SK-N-SH (cell line): Measurements from ENCODE around the gene TMEM9. TPM values are rescaled to one million over a fixed set of nuclear protein-coding genes. Genes with fewer than 3 reads are reported as not detected.

Experiments
- CTCF ChIA-PET: fragments of 300-600, 350-600 bp; formaldehyde crosslinking; extraction: SDS; loops from one replicate; lab custom pipeline; 2021; lab: Yijun Ruan, JAX
- POLR2A ChIA-PET: fragments of 350-600 bp; sonication (Branson Sonifier 250); formaldehyde crosslinking; extraction: SDS; loops from one replicate; lab custom pipeline; 2020; ENCODE audit warnings: antibody characterized with exemption, inconsistent platforms; lab: Yijun Ruan, JAX
- DNase-seq: peaks from one replicate; pipeline ENCODE4 v3.0.0; 2012
- H2AFZ ChIP-seq: fragments of 200-600 bp; sonication (generic); 2 replicates; pipeline ENCODE4 v1.8.1; 2016; ENCODE audit warnings: antibody characterized with exemption, mild to moderate bottlenecking, low read depth
- H3F3A ChIP-seq: fragments of 200-600 bp; sonication (generic); replicated peaks from 2 replicates; pipeline ENCODE3; 2016; ENCODE audit warnings: antibody characterized with exemption, mild to moderate bottlenecking; ENCODE audit not compliant: insufficient read depth
- H3K27ac ChIP-seq, 2 experiments: fragments of 200-500 bp in 1 of 2; fragments of 200-600 bp in 1 of 2; sonication (Bioruptor generic) in 1 of 2; sonication (generic), shearing (Covaris generic) in 1 of 2; 2 replicates each; pipeline versions ENCODE4 v1.5.1 to v1.6.1; 2014 to 2016; ENCODE audit warnings: low read depth in 2 of 2, inconsistent platforms in 1 of 2, low read length in 1 of 2, mild to moderate bottlenecking in 1 of 2, mixed read lengths in 1 of 2
- H3K27me3 ChIP-seq: fragments of 200-600 bp; sonication (generic), shearing (Covaris generic); 2 replicates; pipeline ENCODE4 v1.6.1; 2016; ENCODE audit warnings: mixed run types; ENCODE audit not compliant: insufficient read depth
- H3K36me3 ChIP-seq, 2 experiments: fragments of 200-500 bp in 1 of 2; fragments of 200-600 bp in 1 of 2; sonication (Bioruptor generic) in 1 of 2; sonication (generic) in 1 of 2; replicated peaks in 1 of 2; 2 replicates each; pipeline versions ENCODE3 to v1.5.1; 2014 to 2016; ENCODE audit warnings: low read length in 1 of 2, mild to moderate bottlenecking in 1 of 2; ENCODE audit not compliant: insufficient read depth in 2 of 2, control insufficient read depth in 1 of 2
- H3K4me1 ChIP-seq, 2 experiments: fragments of 200-500 bp in 1 of 2; fragments of 200-600 bp in 1 of 2; sonication (Bioruptor generic) in 1 of 2; sonication (generic), shearing (Covaris generic) in 1 of 2; 2 replicates each; pipeline versions ENCODE4 v1.5.1 to v1.6.1; 2014 to 2016; ENCODE audit warnings: low read depth in 1 of 2, low read length in 1 of 2, mixed run types in 1 of 2; ENCODE audit not compliant: insufficient read depth in 2 of 2, control insufficient read depth in 1 of 2
- H3K4me2 ChIP-seq: fragments of 200-600 bp; sonication (generic), shearing (Covaris generic); 2 replicates; pipeline ENCODE4 v1.6.1; 2017; ENCODE audit warnings: mixed run types
- H3K4me3 ChIP-seq, 2 experiments: fragments of 200-500 bp in 1 of 2; fragments of 200-600 bp in 1 of 2; sonication (Bioruptor generic) in 1 of 2; sonication (generic), shearing (Covaris generic) in 1 of 2; 2 replicates each; pipeline versions ENCODE4 v1.5.1 to v1.8.1; 2014 to 2016; ENCODE audit warnings: low read depth in 2 of 2, inconsistent platforms in 1 of 2, low read length in 1 of 2, mild to moderate bottlenecking in 1 of 2, mixed read lengths in 1 of 2, moderate library complexity in 1 of 2
- H3K79me2 ChIP-seq: fragments of 200-600 bp; sonication (generic); 2 replicates; pipeline ENCODE4 v1.8.1; 2017; ENCODE audit warnings: mild to moderate bottlenecking; ENCODE audit not compliant: insufficient read depth
- H3K9ac ChIP-seq: fragments of 200-600 bp; sonication (generic); 2 replicates; pipeline ENCODE4 v1.6.1; 2017; ENCODE audit warnings: mixed run types
- H3K9me2 ChIP-seq: fragments of 200-600 bp; sonication (generic); 2 replicates; pipeline ENCODE4 v1.6.1; 2017; ENCODE audit warnings: mixed run types
- H3K9me3 ChIP-seq: fragments of 200-600 bp; sonication (generic); 2 replicates; pipeline ENCODE4 v1.6.1; 2017; ENCODE audit warnings: mixed run types, mild to moderate bottlenecking, moderate library complexity
- H4K20me1 ChIP-seq: fragments of 200-600 bp; sonication (generic); 2 replicates; pipeline ENCODE4 v1.6.1; 2017; ENCODE audit warnings: mild to moderate bottlenecking, mixed run types; ENCODE audit not compliant: insufficient read depth
- CHD2 ChIP-seq: fragments of 150-350 bp; IDR thresholded peaks from 2 replicates; pipeline ENCODE4 v1.6.1; 2018; ENCODE audit warnings: low read length; ENCODE audit not compliant: partially characterized antibody
- GABPA ChIP-seq: IDR thresholded peaks from 2 replicates; pipeline ENCODE4 v1.4.0; 2012; ENCODE audit warnings: low read depth, mild to moderate bottlenecking
- GATA2 ChIP-seq: sonication (generic); formaldehyde crosslinking; IDR thresholded peaks from 2 replicates; pipeline ENCODE4 v1.5.0; 2020; ENCODE audit warnings: mild to moderate bottlenecking, missing genetic modification reagents
- JUND ChIP-seq: IDR thresholded peaks from 2 replicates; pipeline ENCODE4 v1.4.0; 2012
- MEF2A ChIP-seq: IDR thresholded peaks from 2 replicates; pipeline ENCODE4 v1.4.0; 2012; ENCODE audit warnings: low read depth, borderline replicate concordance
- MXI1 ChIP-seq: IDR thresholded peaks from 2 replicates; pipeline ENCODE4 v1.6.1; 2012; ENCODE audit warnings: mild to moderate bottlenecking, low read depth, low read length, improper control_type of control experiment
- NFIC ChIP-seq: IDR thresholded peaks from 2 replicates; pipeline ENCODE4 v1.4.0; 2012; ENCODE audit warnings: borderline replicate concordance
- NRF1 ChIP-seq: IDR thresholded peaks from 2 replicates; pipeline ENCODE4 v1.6.1; 2012; ENCODE audit warnings: low read depth, mild to moderate bottlenecking, low read length
- POLR2AphosphoS5 ChIP-seq: IDR thresholded peaks from 2 replicates; pipeline ENCODE4 v1.6.1; 2012; ENCODE audit warnings: low read depth, low read length
- RCOR1 ChIP-seq: fragments of 150-350 bp; IDR thresholded peaks from 2 replicates; pipeline ENCODE4 v1.6.1; 2017; ENCODE audit warnings: antibody characterized with exemption, low read length
- RXRA ChIP-seq: IDR thresholded peaks from 2 replicates; pipeline ENCODE4 v1.4.0; 2012; ENCODE audit warnings: low read depth, mild to moderate bottlenecking, borderline replicate concordance
- SIN3A ChIP-seq: IDR thresholded peaks from 2 replicates; pipeline ENCODE4 v1.6.1; 2012; ENCODE audit warnings: low read depth, mild to moderate bottlenecking, low read length, moderate library complexity, borderline replicate concordance
- SMC3 ChIP-seq: IDR thresholded peaks from 2 replicates; pipeline ENCODE4 v1.6.1; 2012; ENCODE audit warnings: low read depth, low read length, improper control_type of control experiment
- TCF12 ChIP-seq: IDR thresholded peaks from 2 replicates; pipeline ENCODE4 v1.4.0; 2012
- WGBS: methylation state at CpG from one replicate; pipeline ENCODE4 v1.1.6; 2017; ENCODE audit warnings: low lambda C conversion rate; 5-methylcytosine and 5-hydroxymethylcytosine counted together
- polyA plus RNA-seq, 3 experiments: library from polyadenylated mRNA; depleted of rRNA; stranded (reverse); fragments of >200 nt; gene quantifications; 2 replicates each; pipeline ENCODE4 v1.2.3, GENCODE V29; 2012
- TF ChIP-seq, protein P1 (sequence below): fragments of 200-600 bp; sonication (generic); IDR thresholded peaks from 2 replicates; pipeline ENCODE4 v1.6.1; 2017; ENCODE audit warnings: antibody characterized with exemption, mild to moderate bottlenecking, moderate library complexity
- TF ChIP-seq, protein P2 (sequence below): IDR thresholded peaks from 2 replicates; pipeline ENCODE4 v1.4.0; 2012; ENCODE audit warnings: low read depth
- TF ChIP-seq, protein P3 (sequence below): fragments of 150-350 bp; IDR thresholded peaks from 2 replicates; pipeline ENCODE4 v1.6.1; 2016; ENCODE audit warnings: mild to moderate bottlenecking, low read depth, low read length
- TF ChIP-seq, protein P4 (sequence below): IDR thresholded peaks from 2 replicates; pipeline ENCODE4 v1.4.0; 2012; ENCODE audit warnings: low read depth, borderline replicate concordance
- TF ChIP-seq, protein P5 (sequence below): fragments of 150-350 bp; IDR thresholded peaks from 2 replicates; pipeline ENCODE4 v1.6.1; 2017; ENCODE audit warnings: antibody characterized with exemption, low read length, low read depth, borderline replicate concordance

TMEM9 gene
- polyA plus RNA-seq, 1 of the 3 experiments (the other 2 are of a cell fraction) = 126 TPM

DNA sequence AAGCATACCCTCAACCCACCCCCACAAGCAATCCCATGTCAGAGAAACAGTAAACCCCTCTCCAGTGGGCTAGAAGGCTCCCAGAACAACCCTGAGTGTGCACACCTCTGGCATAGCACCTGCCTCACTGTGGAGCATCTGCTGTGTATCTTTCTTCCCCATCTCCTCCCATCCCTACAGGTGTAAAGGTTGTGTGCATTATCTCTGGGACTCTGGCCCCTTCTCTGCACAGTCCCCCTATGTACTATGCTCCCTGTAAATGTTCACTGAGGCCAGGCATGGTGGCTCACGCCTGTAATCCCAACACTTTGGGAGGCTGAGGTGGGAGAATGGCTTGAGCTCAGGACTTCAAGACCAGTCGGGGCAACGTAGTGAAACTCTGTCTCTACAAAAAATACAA lies 41.3 kb downstream of the TMEM9 start:
- H3K27me3 ChIP-seq = peaks cover 17% of the 10 kb centered on the region; the same call in 1 of the 2 replicates
- POLR2A ChIA-PET = no interaction called here
- H3K4me3 ChIP-seq = no peak overlapping the region

DNA sequence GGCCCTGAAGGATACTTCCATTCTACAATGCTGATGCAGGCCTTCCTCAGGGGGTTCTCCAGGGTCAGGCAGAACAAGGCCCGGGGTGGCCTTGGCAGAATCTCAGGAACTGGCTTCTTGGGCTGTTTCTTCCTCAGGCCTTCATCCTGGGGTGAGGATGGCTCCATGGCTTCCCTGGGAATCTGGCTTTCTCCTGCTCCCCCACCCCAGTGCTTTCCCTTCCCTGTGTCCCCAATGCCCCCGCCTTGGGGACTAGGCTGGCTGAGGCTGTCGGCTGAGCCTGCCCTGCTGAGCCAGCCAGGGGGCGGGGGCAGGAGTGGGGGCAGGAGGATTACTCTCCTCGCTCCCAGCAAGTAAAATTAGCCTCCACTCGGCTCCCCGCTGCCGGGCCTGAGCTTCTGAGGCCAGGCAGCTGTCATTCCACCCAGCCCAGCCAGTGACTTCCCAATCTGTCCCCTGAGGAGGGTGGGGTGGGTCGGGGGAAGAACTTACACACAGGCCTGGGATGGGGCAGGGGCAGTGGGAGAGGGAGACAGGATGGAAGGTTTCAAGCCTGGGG lies 42.0 kb downstream of the TMEM9 start, which contains the start of gene CACNA1S:
TSS of gene CACNA1S (minus strand) at position 254 of the 559 bp plus-strand sequence. CDS start at position 167, 87 bp downstream.
- no peaks in the 10 kb centered on the region for H3K36me3 ChIP-seq
- no peak within 1 kb of the TSS for H3K9ac ChIP-seq
- TF ChIP-seq, protein P1, sequence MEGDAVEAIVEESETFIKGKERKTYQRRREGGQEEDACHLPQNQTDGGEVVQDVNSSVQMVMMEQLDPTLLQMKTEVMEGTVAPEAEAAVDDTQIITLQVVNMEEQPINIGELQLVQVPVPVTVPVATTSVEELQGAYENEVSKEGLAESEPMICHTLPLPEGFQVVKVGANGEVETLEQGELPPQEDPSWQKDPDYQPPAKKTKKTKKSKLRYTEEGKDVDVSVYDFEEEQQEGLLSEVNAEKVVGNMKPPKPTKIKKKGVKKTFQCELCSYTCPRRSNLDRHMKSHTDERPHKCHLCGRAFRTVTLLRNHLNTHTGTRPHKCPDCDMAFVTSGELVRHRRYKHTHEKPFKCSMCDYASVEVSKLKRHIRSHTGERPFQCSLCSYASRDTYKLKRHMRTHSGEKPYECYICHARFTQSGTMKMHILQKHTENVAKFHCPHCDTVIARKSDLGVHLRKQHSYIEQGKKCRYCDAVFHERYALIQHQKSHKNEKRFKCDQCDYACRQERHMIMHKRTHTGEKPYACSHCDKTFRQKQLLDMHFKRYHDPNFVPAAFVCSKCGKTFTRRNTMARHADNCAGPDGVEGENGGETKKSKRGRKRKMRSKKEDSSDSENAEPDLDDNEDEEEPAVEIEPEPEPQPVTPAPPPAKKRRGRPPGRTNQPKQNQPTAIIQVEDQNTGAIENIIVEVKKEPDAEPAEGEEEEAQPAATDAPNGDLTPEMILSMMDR = no peak
- TF ChIP-seq, protein P2, sequence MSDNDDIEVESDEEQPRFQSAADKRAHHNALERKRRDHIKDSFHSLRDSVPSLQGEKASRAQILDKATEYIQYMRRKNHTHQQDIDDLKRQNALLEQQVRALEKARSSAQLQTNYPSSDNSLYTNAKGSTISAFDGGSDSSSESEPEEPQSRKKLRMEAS = no peak
- TF ChIP-seq GATA2 (CRISPR knock-in tag) (no peak), SIN3A (no peak), RCOR1 (no peak), TCF12 (no peak), RXRA (no peak), JUND (no peak), MXI1 (no peak), POLR2AphosphoS5 (no peak), NRF1 (no peak), GABPA (no peak), NFIC (no peak), CHD2 (no peak)
- TF ChIP-seq, protein P3, sequence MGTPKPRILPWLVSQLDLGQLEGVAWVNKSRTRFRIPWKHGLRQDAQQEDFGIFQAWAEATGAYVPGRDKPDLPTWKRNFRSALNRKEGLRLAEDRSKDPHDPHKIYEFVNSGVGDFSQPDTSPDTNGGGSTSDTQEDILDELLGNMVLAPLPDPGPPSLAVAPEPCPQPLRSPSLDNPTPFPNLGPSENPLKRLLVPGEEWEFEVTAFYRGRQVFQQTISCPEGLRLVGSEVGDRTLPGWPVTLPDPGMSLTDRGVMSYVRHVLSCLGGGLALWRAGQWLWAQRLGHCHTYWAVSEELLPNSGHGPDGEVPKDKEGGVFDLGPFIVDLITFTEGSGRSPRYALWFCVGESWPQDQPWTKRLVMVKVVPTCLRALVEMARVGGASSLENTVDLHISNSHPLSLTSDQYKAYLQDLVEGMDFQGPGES = no peak
- TF ChIP-seq, protein P4, sequence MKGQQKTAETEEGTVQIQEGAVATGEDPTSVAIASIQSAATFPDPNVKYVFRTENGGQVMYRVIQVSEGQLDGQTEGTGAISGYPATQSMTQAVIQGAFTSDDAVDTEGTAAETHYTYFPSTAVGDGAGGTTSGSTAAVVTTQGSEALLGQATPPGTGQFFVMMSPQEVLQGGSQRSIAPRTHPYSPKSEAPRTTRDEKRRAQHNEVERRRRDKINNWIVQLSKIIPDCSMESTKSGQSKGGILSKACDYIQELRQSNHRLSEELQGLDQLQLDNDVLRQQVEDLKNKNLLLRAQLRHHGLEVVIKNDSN = no peak
- TF ChIP-seq, protein P5, sequence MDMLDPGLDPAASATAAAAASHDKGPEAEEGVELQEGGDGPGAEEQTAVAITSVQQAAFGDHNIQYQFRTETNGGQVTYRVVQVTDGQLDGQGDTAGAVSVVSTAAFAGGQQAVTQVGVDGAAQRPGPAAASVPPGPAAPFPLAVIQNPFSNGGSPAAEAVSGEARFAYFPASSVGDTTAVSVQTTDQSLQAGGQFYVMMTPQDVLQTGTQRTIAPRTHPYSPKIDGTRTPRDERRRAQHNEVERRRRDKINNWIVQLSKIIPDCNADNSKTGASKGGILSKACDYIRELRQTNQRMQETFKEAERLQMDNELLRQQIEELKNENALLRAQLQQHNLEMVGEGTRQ = no peak
- TF ChIP-seq, all 33 proteins: peak for 0
- ChIA-PET POLR2A (no interaction called here), CTCF (interaction anchor here (1.1 to 6.7 kb wide), 3 partner anchors 31 to 140 kb away, joined by 3 to 114 read pairs (median 9); no protein-coding TSS in a partner anchor)
- Histone ChIP-seq H3K79me2 (no peaks in the 10 kb centered on the region), H3K4me1 (peaks cover 0 to 7% of the 10 kb centered on the region in 2 experiments; a peak in 1 of 4 replicates), H4K20me1 (no peaks in the 10 kb centered on the region), H2AFZ (no peak within 1 kb of the TSS), H3F3A (no peaks in the 10 kb centered on the region), H3K27me3 (peaks cover 24% of the 10 kb centered on the region; the same call in 1 of the 2 replicates), H3K9me3 (no peaks in the 10 kb centered on the region), H3K9me2 (no peaks in the 10 kb centered on the region), H3K4me3 (no peak within 1 kb of the TSS), H3K4me2 (no peak within 1 kb of the TSS), H3K27ac (no peak within 1 kb of the TSS)
- DNase-seq = no peak
- WGBS = 80% methylated on average over 7 of the region's 9 CpGs

More for the DNA sequence above, 41.3 kb downstream of the TMEM9 start:
- H3K4me1 ChIP-seq = peaks cover 0 to 7% of the 10 kb centered on the region in 2 experiments; a peak in 1 of 4 replicates
- H3F3A ChIP-seq = no peaks in the 10 kb centered on the region
- H4K20me1 ChIP-seq = no peaks in the 10 kb centered on the region
- TF ChIP-seq MEF2A (no peak), SMC3 (no peak), POLR2AphosphoS5 (no peak)
- no peak for DNase-seq
- H3K9ac ChIP-seq = no peak overlapping the region
- no peaks in the 10 kb centered on the region for H3K9me3 ChIP-seq
- no peak overlapping the region for H3K4me2 ChIP-seq
- no peak overlapping the region for H3K27ac ChIP-seq
- CTCF ChIA-PET = interaction anchor here (0.9 to 6.7 kb wide), 10 partner anchors 17 to 491 kb away, joined by 3 to 114 read pairs (median 8); no protein-coding TSS in a partner anchor
- H3K79me2 ChIP-seq = no peaks in the 10 kb centered on the region
- H3K36me3 ChIP-seq = no peaks in the 10 kb centered on the region
- no peaks in the 10 kb centered on the region for H3K9me2 ChIP-seq
- WGBS = 90% methylated on average over 3 of the region's 3 CpGs
- H2AFZ ChIP-seq = no peak overlapping the region
